NT2/D1 (cell line): Measurements from ENCODE around the gene RAB1B.

Source experiments
- YY1 ChIP-seq: IDR thresholded peaks from 2 replicates; pipeline ENCODE4 v1.6.1; 2011; ENCODE audit not compliant: insufficient read length, insufficient read depth
- ZNF274 ChIP-seq: IDR thresholded peaks from 2 replicates; pipeline ENCODE4 v1.6.1; 2011; ENCODE audit warnings: mild to moderate bottlenecking, low read depth, low read length

DNA sequence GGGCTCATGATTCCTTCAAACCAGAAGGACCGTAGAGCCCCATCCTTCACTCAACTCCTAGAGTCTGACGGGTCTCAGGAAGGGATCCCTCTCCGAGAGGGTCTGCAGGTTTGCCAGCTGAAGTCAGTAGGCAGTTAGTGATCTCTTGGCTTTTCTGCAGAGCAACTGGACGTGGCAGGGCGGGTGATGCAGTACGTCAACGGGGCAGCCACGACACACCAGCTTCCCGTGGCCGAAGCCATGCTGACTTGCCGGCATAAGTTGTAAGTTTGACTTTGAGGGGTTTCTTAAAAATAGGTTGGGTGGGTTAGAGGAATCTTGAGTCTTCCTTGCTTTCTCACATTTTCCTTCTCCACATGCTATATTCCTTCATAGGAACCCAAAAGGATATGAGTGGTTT lies 33.3 kb upstream of the RAB1B start:
- no peak for TF ChIP-seq YY1
- no peak for TF ChIP-seq ZNF274
